NCI-H2196 (cell line): ENCODE results near the gene ADM2.
"Not testable (repeated sequence)": the region's sequence is repeated elsewhere in the genome, so short reads cannot be mapped to it uniquely, and the experiment has no call there.

ENCODE experiments used
- DNase-seq: peaks from one replicate; lab custom pipeline; 2025; ENCODE audit not compliant: unreplicated experiment; lab: John Stamatoyannopoulos, UW

Gene ADM2

DNA sequence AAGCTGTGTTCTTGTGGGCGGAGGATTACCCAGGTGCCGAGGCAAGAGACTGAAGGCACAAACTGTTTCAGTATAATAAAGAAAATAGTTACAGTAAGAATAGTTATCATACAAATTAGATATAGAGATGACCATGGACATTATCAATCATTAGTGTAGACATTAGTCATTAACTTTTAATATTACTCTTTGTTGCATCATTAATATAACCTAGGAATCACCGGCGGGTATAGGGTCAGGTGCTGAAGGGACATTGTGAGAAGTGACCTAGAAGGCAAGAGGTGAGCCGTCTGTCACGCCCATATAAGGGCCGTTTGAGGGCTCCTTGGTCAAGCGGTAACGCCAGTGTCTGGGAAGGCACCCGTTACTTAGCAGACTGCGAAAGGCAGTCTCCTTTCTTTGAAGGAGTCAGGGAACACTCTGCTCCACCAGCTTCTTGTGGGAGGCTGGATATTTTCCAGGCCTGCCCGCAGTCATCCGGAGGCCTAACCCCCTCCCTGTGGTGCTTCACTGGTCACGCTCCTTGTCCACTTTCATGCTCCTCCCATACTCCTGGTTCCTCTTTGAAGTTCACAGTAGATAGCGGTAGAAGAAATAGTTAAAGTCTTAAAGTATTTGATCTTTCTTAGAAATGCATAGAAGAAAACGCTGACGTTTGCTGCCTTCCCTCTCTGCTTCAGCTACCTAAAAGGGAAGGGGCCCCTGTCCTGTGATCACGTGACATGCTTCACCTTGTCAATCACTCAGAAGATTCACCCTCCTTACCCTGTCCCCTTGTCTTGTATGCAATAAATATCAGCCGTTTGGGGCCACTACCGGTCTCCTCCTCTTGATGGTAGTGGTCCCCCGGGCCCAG lies 52.7 kb downstream of the ADM2 start:
- not testable (repeated sequence) for DNase-seq

DNA sequence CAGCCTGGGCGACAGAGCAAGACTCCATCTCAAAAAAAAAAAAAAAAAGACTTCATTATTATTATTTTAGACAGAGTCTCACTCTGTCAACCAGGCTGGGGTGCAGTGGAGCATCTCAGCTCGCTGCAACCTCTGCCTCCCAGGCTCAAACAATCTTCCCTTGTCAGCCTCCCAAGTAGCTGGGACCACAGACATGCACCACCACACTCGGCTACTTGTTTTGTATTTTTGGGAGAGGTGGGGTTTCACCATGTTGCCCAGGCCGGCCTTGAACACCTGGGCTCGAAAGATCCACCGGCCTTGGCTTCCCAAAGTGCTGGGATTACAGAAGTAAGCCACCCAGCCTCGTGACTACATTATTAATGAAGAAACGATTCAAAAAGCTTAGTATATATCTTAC lies 53.8 kb downstream of the ADM2 start:
- no peak for DNase-seq
